K562 (cell line): Measurements from ENCODE around the gene UNC5B. TPM values are rescaled to one million over a fixed set of nuclear protein-coding genes. Genes with fewer than 3 reads are reported as not detected.

Experiments
- ATAC-seq: fragments of 200-7000 bp; cut with Tn5 transposase; 3 replicates; pipeline ENCODE4 v1.9.1; 2020; ENCODE audit warnings: moderate library complexity
- BruUV-seq: library from RNA; stranded (reverse); fragments of 400-500 nt; replicated peaks from 2 replicates; lab custom pipeline; 2021; lab: Mats Ljungman, UMichigan
- CTCF ChIA-PET: fragments of 300-600 bp; formaldehyde crosslinking; extraction: SDS; loops from one replicate; lab custom pipeline; 2021; ENCODE audit warnings: low intra/inter-chr PET ratio; lab: Yijun Ruan, JAX
- POLR2A ChIA-PET: fragments of 300-600, 350-650 bp; sonication (Branson Sonifier 250); formaldehyde crosslinking; extraction: SDS; loops from one replicate; lab custom pipeline; 2021; ENCODE audit warnings: antibody characterized with exemption, inconsistent platforms; lab: Yijun Ruan, JAX
- DNase-seq, 4 experiments: peaks; one replicate each; pipeline versions ENCODE4 v3.0.0 to v3.0.0-alpha.2; 2011 to 2018; ENCODE audit warnings: low spot score in 3 of 4, mixed read lengths in 3 of 4; ENCODE audit errors: extremely low read depth in 1 of 4
- FAIRE-seq: peaks from 2 replicates; lab custom pipeline; 2011; peaks lifted over from hg19 to GRCh38; lab: Jason Lieb, UNC
- H2AFZ ChIP-seq: 2 replicates; pipeline ENCODE4 v1.6.0; 2011; ENCODE audit warnings: low read depth, low read length, control low read depth, inconsistent platforms
- H3K27ac ChIP-seq: fragments of 200-600 bp; 3 replicates; pipeline ENCODE4 v1.8.0; 2011; ENCODE audit warnings: low read depth, mild to moderate bottlenecking, control low read depth, inconsistent platforms, low read length, moderate library complexity, mixed read lengths; ENCODE audit errors: extremely low read depth
- H3K27me3 ChIP-seq, 2 experiments: fragments of 300-600 bp in 1 of 2; 2 replicates in 1 of 2; 3 replicates in 1 of 2; pipeline versions ENCODE4 v1.6.0 to v1.8.0; 2011; ENCODE audit warnings: inconsistent platforms in 2 of 2, low read length in 2 of 2, mild to moderate bottlenecking in 1 of 2, mixed read lengths in 1 of 2, moderate library complexity in 1 of 2; ENCODE audit not compliant: control insufficient read depth in 2 of 2, insufficient read depth in 2 of 2
- H3K36me3 ChIP-seq: fragments of 300-600 bp; 3 replicates; pipeline ENCODE4 v1.8.0; 2011; ENCODE audit warnings: mild to moderate bottlenecking, low read length, inconsistent platforms; ENCODE audit not compliant: control insufficient read depth, insufficient read depth
- H3K4me1 ChIP-seq, 2 experiments: fragments of 200-600 bp in 1 of 2; replicated peaks in 1 of 2; 2 replicates in 1 of 2; 3 replicates in 1 of 2; pipeline versions ENCODE4 v1.5.1 to v1.8.0; 2011; ENCODE audit warnings: inconsistent platforms in 2 of 2, low read length in 2 of 2, mild to moderate bottlenecking in 1 of 2, mixed read lengths in 1 of 2, moderate library complexity in 1 of 2; ENCODE audit not compliant: control insufficient read depth in 2 of 2, insufficient read depth in 2 of 2
- H3K4me2 ChIP-seq: 2 replicates; pipeline ENCODE4 v1.6.1; 2011; ENCODE audit warnings: low read length, control low read depth, inconsistent platforms, mixed read lengths; ENCODE audit not compliant: insufficient read depth
- H3K4me3 ChIP-seq: fragments of 200-600 bp; sonication (generic), shearing (Covaris generic); 2 replicates; pipeline ENCODE4 v1.5.1; 2016; ENCODE audit warnings: control low read depth, inconsistent platforms
- H3K79me2 ChIP-seq: fragments of 200-600 bp; 3 replicates; pipeline ENCODE4 v1.8.0; 2011; ENCODE audit warnings: low read length, inconsistent platforms; ENCODE audit not compliant: control insufficient read depth, insufficient read depth
- H3K9ac ChIP-seq, 2 experiments: 2 replicates each; pipeline versions ENCODE4 v1.6.0 to v1.6.1; 2011; ENCODE audit warnings: low read depth in 2 of 2, low read length in 2 of 2, control low read depth in 1 of 2, inconsistent platforms in 1 of 2, mild to moderate bottlenecking in 1 of 2, mixed read lengths in 1 of 2; ENCODE audit not compliant: insufficient read depth in 1 of 2
- H3K9me1 ChIP-seq: one replicate; pipeline ENCODE4 v1.6.0; 2011; ENCODE audit warnings: inconsistent platforms, mild to moderate bottlenecking, low read length, moderate library complexity; ENCODE audit not compliant: control insufficient read depth, insufficient read depth
- H3K9me3 ChIP-seq: replicated peaks from 2 replicates; pipeline ENCODE4 v1.5.1; 2011; ENCODE audit warnings: low read depth, low read length, inconsistent platforms; ENCODE audit not compliant: control insufficient read depth, insufficient read depth
- H4K20me1 ChIP-seq: replicated peaks from 2 replicates; pipeline ENCODE4 v1.6.1; 2011; ENCODE audit warnings: low read length, inconsistent platforms, mixed read lengths; ENCODE audit not compliant: control insufficient read depth, insufficient read depth
- C11orf30 ChIP-seq: fragments of 450-650 bp; IDR thresholded peaks from 2 replicates; pipeline ENCODE4 v1.6.1; 2016; ENCODE audit warnings: low read depth, mild to moderate bottlenecking
- CCAR2 ChIP-seq: fragments of 200-400 bp; formaldehyde crosslinking; IDR thresholded peaks from 2 replicates; pipeline ENCODE4 v1.6.1; 2017; ENCODE audit warnings: mild to moderate bottlenecking, low read depth, low read length
- MAFF ChIP-seq: IDR thresholded peaks from 2 replicates; pipeline ENCODE4 v1.6.1; 2012; ENCODE audit warnings: low read length, improper control_type of control experiment
- MAFG ChIP-seq: fragments of 450-650 bp; conservative IDR thresholded peaks from 2 replicates; pipeline ENCODE4 v1.6.1; 2016; ENCODE audit warnings: missing genetic modification characterization, missing compliant biosample characterization
- MAFK ChIP-seq: IDR thresholded peaks from 2 replicates; pipeline ENCODE4 v1.6.1; 2011; ENCODE audit warnings: low read length, improper control_type of control experiment
- ZFP36 ChIP-seq: fragments of 150-350 bp; IDR thresholded peaks from 2 replicates; pipeline ENCODE4 v1.6.1; 2018; ENCODE audit warnings: low read length, low read depth; ENCODE audit not compliant: partially characterized antibody
- ZNF124 ChIP-seq: sonication (generic); formaldehyde crosslinking; IDR thresholded peaks from 2 replicates; pipeline ENCODE4 v1.8.1; 2022; ENCODE audit warnings: missing genetic modification reagents
- ZNF24 ChIP-seq: fragments of 450-650 bp; IDR thresholded peaks from 2 replicates; pipeline ENCODE4 v1.6.1; 2016
- ZNF316 ChIP-seq: fragments of 450-650 bp; IDR thresholded peaks from 2 replicates; pipeline ENCODE4 v1.6.1; 2016
- ZNF436 ChIP-seq: fragments of 250-450, 450-650 bp; sonication (Bioruptor Pico); formaldehyde crosslinking; IDR thresholded peaks from 2 replicates; pipeline ENCODE4 v1.7.0; 2020; ENCODE audit warnings: mild to moderate bottlenecking
- WGBS: fragments of 100-300 bp; shearing (Covaris generic); methylation state at CpG from one replicate; pipeline ENCODE4 v1.1.6; 2016; ENCODE audit warnings: low coverage, mixed read lengths; ENCODE audit not compliant: insufficient coverage; ENCODE audit errors: missing lambda C conversion rate; 5-methylcytosine and 5-hydroxymethylcytosine counted together
- in situ Hi-C: fragments of 300-500 bp; cut with MboI; formaldehyde crosslinking; loops from 4 replicates; pipeline ENCODE4 v1.15.0; 2018; ENCODE audit warnings: inconsistent platforms, mixed read lengths
- intact Hi-C: fragments of 100-400 bp; cut with micrococcal nuclease; formaldehyde crosslinking; loops from 2 replicates; pipeline ENCODE4 v1.14.2; 2022
- polyA plus RNA-seq, 8 experiments: library from polyadenylated mRNA; depleted of rRNA in 4 of 8; stranded (reverse) in 5 of 8; unstranded in 3 of 8; fragments of >200 nt; fragmentation: Nextera tagmentation in 2 of 8; fragmentation: Illumina TruSeq in 1 of 8; extraction: Ambion mirVana in 2 of 8; extraction: Trizol in 1 of 8; gene quantifications; 2 replicates each; pipeline versions ENCODE4 v1.2.1 to v1.2.3, GENCODE V29; 2011 to 2014; ENCODE audit warnings: inconsistent platforms in 1 of 8, missing spikeins in 1 of 8
- total RNA-seq, 7 experiments: library from RNA; depleted of rRNA in 6 of 7; stranded (reverse); fragments of >200 nt in 6 of 7; fragmentation: Illumina TruSeq in 2 of 7; extraction: Trizol in 2 of 7; gene quantifications; 2 replicates each; pipeline versions ENCODE4 v1.2.1 to v1.2.3, GENCODE V29; 2011 to 2021; ENCODE audit warnings: low replicate concordance in 1 of 7
- TF ChIP-seq, protein P1 (sequence below): fragments of 450-650 bp; formaldehyde crosslinking; conservative IDR thresholded peaks from 2 replicates; pipeline ENCODE4 v1.4.0; 2022; ENCODE audit warnings: mild to moderate bottlenecking, missing genetic modification characterization

The UNC5B gene
- total and polyA plus RNA-seq, 9 of the 15 experiments (the other 6 are each of a cell fraction or from before 2014, with no cell fraction given) = 0.10 to 8.4 (median 2.1) TPM

DNA sequence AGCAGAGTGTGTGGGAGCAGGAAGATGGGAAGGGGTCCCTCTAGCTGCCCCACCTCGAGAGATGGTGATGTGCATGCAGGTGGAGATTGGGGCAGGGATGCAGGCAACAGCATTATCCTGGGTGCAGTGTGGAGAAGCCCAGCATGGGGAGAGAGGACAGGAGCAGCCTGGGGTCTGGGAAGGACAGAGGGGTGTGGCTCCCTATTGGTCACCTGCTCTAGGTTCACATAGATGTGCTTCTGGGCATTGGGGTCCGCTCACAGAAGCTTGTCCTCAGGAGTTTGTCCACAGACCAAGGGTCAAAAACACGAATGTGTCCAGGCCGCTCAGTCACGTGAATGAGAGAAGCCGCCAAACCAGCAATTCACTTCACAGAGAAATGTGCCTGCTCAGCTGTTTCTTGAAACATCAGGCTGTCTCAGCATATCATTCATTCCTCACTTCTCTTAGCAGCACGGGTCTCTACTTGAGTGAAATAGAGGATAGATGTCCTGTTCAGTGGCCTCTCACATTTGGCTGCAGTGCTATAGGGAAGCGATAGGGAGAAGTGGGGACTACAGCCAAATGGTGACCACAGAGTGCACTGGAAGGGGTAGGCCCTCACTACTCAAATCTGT lies 95.2 kb downstream of the UNC5B start:
- Histone ChIP-seq H3K27ac (no peak overlapping the region), H3K27me3 (peaks cover 0 to 30% of the 10 kb centered on the region in 2 experiments; a peak in 4 of 5 replicates), H3K4me1 (no peaks in the 10 kb centered on the region), H4K20me1 (0 out of 2 replicates have a peak, but pooled peaks cover 6% of the 10 kb centered on the region), H3K9me3 (no peaks in the 10 kb centered on the region), H3K9ac (no peak overlapping the region), H3K36me3 (no peaks in the 10 kb centered on the region), H3K4me3 (no peak overlapping the region), H3K9me1 (no peaks in the 10 kb centered on the region), H2AFZ (no peak overlapping the region), H3K4me2 (no peak overlapping the region), H3K79me2 (no peaks in the 10 kb centered on the region)
- DNase-seq = no peak
- ATAC-seq = no peak
- intact Hi-C loops (no loop called here), in situ Hi-C loops (loop anchor here (25.0 kb wide), 1 partner anchor 1030 kb away; no protein-coding TSS in a partner anchor)
- no TSS peak for BruUV-seq
- TF ChIP-seq ZNF316 (peak; percentile 95), ZFP36 (peak; percentile 59), C11orf30 (peak; percentile 91), MAFF (peak; percentile 89), ZNF24 (0 out of 2 replicates have a peak, but pooled peaks have one; percentile 35), MAFK (peak; percentile 87), ZNF124 (CRISPR knock-in tag) (no peak), CCAR2 (no peak), MAFG (peak; percentile 91), ZNF436 (CRISPR knock-in tag) (no peak)
- TF ChIP-seq, protein P1, sequence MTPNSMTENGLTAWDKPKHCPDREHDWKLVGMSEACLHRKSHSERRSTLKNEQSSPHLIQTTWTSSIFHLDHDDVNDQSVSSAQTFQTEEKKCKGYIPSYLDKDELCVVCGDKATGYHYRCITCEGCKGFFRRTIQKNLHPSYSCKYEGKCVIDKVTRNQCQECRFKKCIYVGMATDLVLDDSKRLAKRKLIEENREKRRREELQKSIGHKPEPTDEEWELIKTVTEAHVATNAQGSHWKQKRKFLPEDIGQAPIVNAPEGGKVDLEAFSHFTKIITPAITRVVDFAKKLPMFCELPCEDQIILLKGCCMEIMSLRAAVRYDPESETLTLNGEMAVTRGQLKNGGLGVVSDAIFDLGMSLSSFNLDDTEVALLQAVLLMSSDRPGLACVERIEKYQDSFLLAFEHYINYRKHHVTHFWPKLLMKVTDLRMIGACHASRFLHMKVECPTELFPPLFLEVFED (CRISPR knock-in tag) = 0 out of 2 replicates have a peak, but pooled peaks have one; percentile 39
- FAIRE-seq = no peak
- 15% methylated on average over 8 of the region's 8 CpGs for WGBS
- ChIA-PET CTCF (no interaction called here), POLR2A (interaction anchor here (0.6 to 0.8 kb wide), 2 partner anchors 16 to 508 kb away, joined by 3 read pairs; no protein-coding TSS in a partner anchor)
